Caco-2 (cell line): ENCODE data around the gene FRMD4B. TPM values are rescaled to one million over a fixed set of nuclear protein-coding genes. Genes with fewer than 3 reads are reported as not detected.

Source experiments
- BruUV-seq: library from RNA; stranded (reverse); fragments of 400-500 nt; replicated peaks from 2 replicates; lab custom pipeline; 2021; lab: Mats Ljungman, UMichigan
- CTCF ChIA-PET: fragments of 300-600 bp; sonication (Branson Sonifier 250); formaldehyde crosslinking; loops from one replicate; lab custom pipeline; 2022; ENCODE audit warnings: antibody characterized with exemption; lab: Charles Lee
- POLR2A ChIA-PET: fragments of 300-600 bp; sonication (Branson Sonifier 250); formaldehyde crosslinking; loops from one replicate; lab custom pipeline; 2022; ENCODE audit warnings: antibody characterized with exemption; lab: Charles Lee
- DNase-seq, 2 experiments: peaks; one replicate each; pipeline versions ENCODE4 v3.0.0 to v3.0.0-alpha.2; 2020 to 2022
- H3K27me3 ChIP-seq: replicated peaks from 2 replicates; pipeline ENCODE4 v1.6.0; 2011; ENCODE audit warnings: low read length; ENCODE audit not compliant: control insufficient read depth, insufficient read depth
- H3K36me3 ChIP-seq: 2 replicates; pipeline ENCODE4 v1.5.1; 2011; ENCODE audit warnings: low read length; ENCODE audit not compliant: control insufficient read depth, insufficient read depth
- H3K4me1 ChIP-seq: fragments of 250-450 bp; sonication (Bioruptor Pico); 2 replicates; pipeline ENCODE4 v1.5.1; 2020; ENCODE audit warnings: mild to moderate bottlenecking
- H3K4me3 ChIP-seq: 2 replicates; pipeline ENCODE4 v1.5.1; 2011; ENCODE audit warnings: low read depth, mild to moderate bottlenecking, control low read depth, low read length
- H3K9me3 ChIP-seq: fragments of 250-450 bp; sonication (Bioruptor Pico); 2 replicates; pipeline ENCODE4 v1.5.1; 2020; ENCODE audit warnings: mild to moderate bottlenecking, moderate library complexity
- H3K27ac Mint-ChIP-seq: one replicate; pipeline ENCODE4 v1.8.0; 2022; ENCODE audit warnings: mixed read lengths; ENCODE audit not compliant: unreplicated experiment
- H3K27me3 Mint-ChIP-seq: one replicate; pipeline ENCODE4 v1.8.0; 2022; ENCODE audit warnings: mixed read lengths; ENCODE audit not compliant: insufficient read depth, unreplicated experiment
- H3K36me3 Mint-ChIP-seq: one replicate; pipeline ENCODE4 v1.8.0; 2022; ENCODE audit warnings: mild to moderate bottlenecking, mixed read lengths; ENCODE audit not compliant: insufficient read depth, unreplicated experiment
- H3K4me1 Mint-ChIP-seq: one replicate; pipeline ENCODE4 v1.8.0; 2022; ENCODE audit warnings: low read depth, mixed read lengths; ENCODE audit not compliant: unreplicated experiment
- H3K4me3 Mint-ChIP-seq: one replicate; pipeline ENCODE4 v1.8.0; 2022; ENCODE audit warnings: mild to moderate bottlenecking, moderate library complexity, mixed read lengths; ENCODE audit not compliant: unreplicated experiment
- H3K9me3 Mint-ChIP-seq: one replicate; pipeline ENCODE4 v1.8.0; 2022; ENCODE audit warnings: mixed read lengths; ENCODE audit not compliant: unreplicated experiment
- CTCF ChIP-seq, 2 experiments: fragments of 200-600 bp in 1 of 2; IDR thresholded peaks; 1 replicate in 1 of 2; 2 replicates in 1 of 2; pipeline versions ENCODE4 v1.5.1 to v1.8.0; 2011 to 2022; ENCODE audit warnings: antibody characterized with exemption in 1 of 2, control low read depth in 1 of 2, inconsistent platforms in 1 of 2, low read depth in 1 of 2, low read length in 1 of 2, mild to moderate bottlenecking in 1 of 2, moderate library complexity in 1 of 2; ENCODE audit not compliant: insufficient read depth in 1 of 2, severe bottlenecking in 1 of 2, unreplicated experiment in 1 of 2
- intact Hi-C: fragments of 100-400 bp; cut with micrococcal nuclease; formaldehyde crosslinking; loops from one replicate; pipeline ENCODE4 v1.10.0; 2022; ENCODE audit not compliant: unreplicated experiment
- total RNA-seq: library from RNA; stranded (reverse); gene quantifications from 2 replicates; pipeline ENCODE4 v1.2.3, GENCODE V29; 2022

Gene FRMD4B
- total RNA-seq, 1 experiment from 2014 or later = 47.5 TPM

GRCh38 chr3:69370156-69370883 lies 15.6 kb downstream of the FRMD4B start:
- intact Hi-C loops = no loop called here
- H3K4me1 Mint-ChIP-seq = no peaks in the 10 kb centered on the region
- no peak overlapping the region for H3K4me3 ChIP-seq
- no peak for TF ChIP-seq CTCF (IDR thresholded peaks at IDR 0.05; ENCODE audit: insufficient read depth in 1 of 2, low read depth in 1 of 2, low read length in 1 of 2, severe bottlenecking in 1 of 2, unreplicated experiment in 1 of 2)
- no peaks in the 10 kb centered on the region for H3K9me3 ChIP-seq
- no peaks in the 10 kb centered on the region for H3K4me1 ChIP-seq
- no peak overlapping the region for H3K27ac Mint-ChIP-seq
- no peak overlapping the region for H3K4me3 Mint-ChIP-seq
- no peaks in the 10 kb centered on the region for H3K36me3 ChIP-seq
- POLR2A ChIA-PET = no interaction called here
- DNase-seq = no peak
- no peaks in the 10 kb centered on the region for H3K27me3 ChIP-seq
- H3K9me3 Mint-ChIP-seq = no peaks in the 10 kb centered on the region
- BruUV-seq = no TSS peak
- no peaks in the 10 kb centered on the region for H3K36me3 Mint-ChIP-seq
- no peaks in the 10 kb centered on the region for H3K27me3 Mint-ChIP-seq
- CTCF ChIA-PET = no interaction called here

GRCh38 chr3:69368129-69368741 lies 17.7 kb downstream of the FRMD4B start:
- no peaks in the 10 kb centered on the region for H3K4me1 ChIP-seq
- H3K9me3 ChIP-seq = no peaks in the 10 kb centered on the region
- DNase-seq = no peak
- TF ChIP-seq CTCF (IDR thresholded peaks at IDR 0.05; ENCODE audit: insufficient read depth in 1 of 2, low read depth in 1 of 2, low read length in 1 of 2, severe bottlenecking in 1 of 2, unreplicated experiment in 1 of 2) = no peak
- CTCF ChIA-PET = no interaction called here
- H3K36me3 ChIP-seq = no peaks in the 10 kb centered on the region
- POLR2A ChIA-PET = no interaction called here
- intact Hi-C loops = no loop called here
- BruUV-seq = no TSS peak
- Mint-ChIP-seq H3K4me1 (no peaks in the 10 kb centered on the region), H3K27ac (no peak overlapping the region), H3K4me3 (no peak overlapping the region), H3K27me3 (no peaks in the 10 kb centered on the region), H3K9me3 (no peaks in the 10 kb centered on the region), H3K36me3 (no peaks in the 10 kb centered on the region)
- no peaks in the 10 kb centered on the region for H3K27me3 ChIP-seq
- H3K4me3 ChIP-seq = no peak overlapping the region

- Mint-ChIP-seq H3K36me3 (no peaks in the 10 kb centered on the region), H3K9me3 (no peaks in the 10 kb centered on the region), H3K27me3 (no peaks in the 10 kb centered on the region), H3K4me1 (no peaks in the 10 kb centered on the region), H3K27ac (no peak overlapping the region), H3K4me3 (no peak overlapping the region)
- DNase-seq = no peak
- Histone ChIP-seq H3K36me3 (no peaks in the 10 kb centered on the region), H3K27me3 (no peaks in the 10 kb centered on the region), H3K4me3 (no peak overlapping the region), H3K4me1 (no peaks in the 10 kb centered on the region), H3K9me3 (no peaks in the 10 kb centered on the region)
- intact Hi-C loops = no loop called here
- TF ChIP-seq CTCF (IDR thresholded peaks at IDR 0.05; ENCODE audit: insufficient read depth in 1 of 2, low read depth in 1 of 2, low read length in 1 of 2, severe bottlenecking in 1 of 2, unreplicated experiment in 1 of 2) = no peak
- ChIA-PET CTCF (no interaction called here), POLR2A (no interaction called here)
- BruUV-seq = no TSS peak
These were observed 18.3 kb downstream of the FRMD4B start for GRCh38 chr3:69367586-69367985.
